ENCODE measurements around the gene ZFAND2A.

GRCh38 chr7:1104516-1105179 is 55.3 kb downstream of the ZFAND2A start:
- no peak for TF ChIP-seq CTCF (IDR thresholded peaks at IDR 0.05 in 4 of 5, conservative IDR thresholded peaks at IDR 0.05 in 1 of 5)
- TF ChIP-seq POLR2A (IDR thresholded peaks at IDR 0.05), result no peak

All from gastrocnemius medialis (tissue), 4 donors.